ENCODE results near the gene ANXA11.
"Not testable (repeated sequence)": the region's sequence is repeated elsewhere in the genome, so short reads cannot be mapped to it uniquely, and the experiment has no call there.

The ANXA11 gene

DNA sequence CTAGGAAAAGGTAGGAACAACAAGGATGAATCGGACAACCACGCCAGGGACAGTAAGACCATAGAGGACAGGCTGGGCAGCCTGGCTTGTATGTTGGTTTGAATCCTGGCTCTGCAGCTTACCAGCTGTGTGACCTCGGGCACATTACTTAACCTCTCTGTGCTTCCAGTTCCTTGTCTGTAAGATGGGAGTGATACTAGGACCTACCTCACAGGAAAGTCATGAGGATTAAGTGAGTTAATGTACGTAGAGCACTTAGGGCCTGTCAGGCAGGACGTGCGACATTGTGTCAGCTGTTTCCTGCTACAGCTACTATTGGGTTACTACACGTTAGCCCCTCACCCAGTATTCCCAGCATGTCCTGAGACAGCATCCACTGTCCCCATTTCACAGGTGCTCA is 40.7 kb downstream of the ANXA11 start:
- no peak for FAIRE-seq

DNA sequence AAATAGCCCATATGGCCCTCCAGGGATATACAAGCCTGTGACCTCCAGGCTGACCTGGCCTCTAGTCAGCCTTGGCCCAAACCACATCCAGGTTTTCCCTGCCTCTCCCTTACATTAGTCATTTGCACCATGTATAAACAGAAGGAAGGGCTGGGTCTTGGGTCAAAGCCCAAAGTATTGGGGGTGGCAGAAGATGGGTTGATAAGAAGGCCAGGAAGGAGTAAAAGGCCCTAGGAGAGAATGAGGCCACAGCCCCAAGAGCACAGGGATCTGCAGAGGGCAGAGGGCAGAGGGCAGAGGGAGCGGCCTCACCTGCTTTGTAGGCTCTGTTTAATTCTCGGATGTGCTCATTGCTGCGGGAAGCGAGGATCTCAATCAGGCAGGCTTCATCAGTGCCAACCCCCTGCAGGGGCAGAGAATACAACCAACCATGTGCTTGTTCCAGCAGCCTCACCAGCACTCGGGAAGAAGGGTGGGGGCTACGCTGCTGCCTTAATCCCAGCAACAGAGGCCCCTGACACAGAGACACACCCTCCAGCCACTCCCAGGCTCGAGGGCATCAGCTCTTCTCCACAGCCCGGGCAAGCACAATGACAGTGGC is 41.5 kb downstream of the ANXA11 start:
- FAIRE-seq = no peak

- no peak for FAIRE-seq
Observed at GRCh38 chr10:80161321-80162083, 43.8 kb downstream of the ANXA11 start.

- no peak for FAIRE-seq
Observed at GRCh38 chr10:80160361-80161320, 44.7 kb downstream of the ANXA11 start.

DNA sequence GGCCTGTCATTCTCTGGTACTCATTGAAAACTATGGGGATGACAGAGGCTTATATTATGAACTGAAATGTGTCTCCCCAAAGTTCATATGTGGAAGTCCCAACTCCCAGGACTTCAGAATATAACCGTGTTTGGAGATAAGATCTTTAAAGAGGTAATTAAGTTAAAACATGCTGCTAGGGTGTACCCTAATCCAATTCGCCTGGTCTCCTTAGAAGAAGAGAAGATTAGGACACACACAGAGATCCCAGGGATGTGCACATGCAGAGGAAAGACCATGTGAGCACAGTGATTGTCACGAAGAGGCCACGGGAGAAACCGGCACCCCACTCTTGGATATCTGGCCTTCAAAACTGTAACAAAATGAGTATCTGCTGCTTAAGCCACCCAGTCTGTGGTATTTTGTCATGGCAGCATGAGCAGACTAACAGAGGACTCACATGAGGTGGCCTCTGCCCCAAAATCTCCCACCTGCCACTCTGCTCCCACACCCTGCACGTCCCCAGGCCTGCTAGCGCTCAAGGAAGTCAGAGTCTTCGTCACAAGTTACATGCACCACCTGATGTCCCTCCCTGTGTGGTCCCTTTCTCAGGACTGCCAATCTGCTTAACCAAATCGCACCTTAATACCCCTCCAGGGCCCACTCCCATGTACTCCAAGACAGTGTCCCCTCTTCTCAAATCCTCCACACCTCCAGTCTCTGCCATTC is 46.0 kb downstream of the ANXA11 start:
- FAIRE-seq = no peak

DNA sequence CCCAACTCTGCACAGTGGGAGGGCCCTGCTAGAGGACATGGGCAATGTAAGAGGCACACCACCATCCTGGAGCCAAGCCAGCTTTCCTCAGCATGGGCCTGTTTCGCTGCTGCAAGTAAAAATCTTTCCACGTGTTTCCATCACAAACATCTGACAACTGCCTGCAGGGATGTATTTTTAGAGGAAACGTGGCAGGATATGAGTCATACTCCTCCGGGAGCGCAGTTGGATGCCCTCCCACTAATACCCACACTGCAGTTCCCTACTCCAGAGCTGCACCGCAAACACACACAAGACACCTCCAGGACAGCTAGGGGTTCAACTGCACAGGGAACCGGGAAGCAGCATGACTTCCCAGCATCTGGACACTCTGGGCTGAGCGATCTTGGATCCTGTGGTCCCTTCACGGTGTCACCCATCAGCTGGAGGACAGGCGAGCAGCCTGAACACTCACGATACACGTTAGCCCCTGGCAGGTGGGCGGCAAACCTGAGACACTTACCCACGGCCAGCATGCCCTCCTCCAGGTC is 46.7 kb downstream of the ANXA11 start:
- no peak for FAIRE-seq

DNA sequence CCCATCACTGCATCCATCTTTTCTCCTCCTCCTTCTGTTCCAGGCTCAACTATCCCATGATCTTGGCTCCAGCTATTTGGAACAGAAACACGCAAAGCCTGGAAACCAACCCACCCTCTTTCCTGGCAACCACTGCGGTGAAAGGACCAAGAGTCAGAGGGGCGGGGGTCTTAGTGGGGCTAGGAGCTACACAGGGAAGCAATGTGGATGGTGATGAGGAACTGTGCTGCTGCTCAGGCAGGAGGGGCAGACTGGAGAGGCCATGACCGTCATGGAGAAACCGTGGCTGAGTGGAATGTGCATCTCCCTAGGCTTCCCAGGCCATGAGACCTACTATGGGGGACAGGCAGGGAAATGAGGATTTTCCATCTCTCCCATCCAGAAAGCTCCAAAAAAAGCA is 47.2 kb downstream of the ANXA11 start:
- FAIRE-seq = no peak

GRCh38 chr10:80157561-80157960 is 47.8 kb downstream of the ANXA11 start:
- no peak for FAIRE-seq

- no peak for FAIRE-seq
Observed at GRCh38 chr10:80156216-80156615, 49.1 kb downstream of the ANXA11 start.

- FAIRE-seq = no peak
Observed at GRCh38 chr10:80155696-80156215, 49.6 kb downstream of the ANXA11 start.

DNA sequence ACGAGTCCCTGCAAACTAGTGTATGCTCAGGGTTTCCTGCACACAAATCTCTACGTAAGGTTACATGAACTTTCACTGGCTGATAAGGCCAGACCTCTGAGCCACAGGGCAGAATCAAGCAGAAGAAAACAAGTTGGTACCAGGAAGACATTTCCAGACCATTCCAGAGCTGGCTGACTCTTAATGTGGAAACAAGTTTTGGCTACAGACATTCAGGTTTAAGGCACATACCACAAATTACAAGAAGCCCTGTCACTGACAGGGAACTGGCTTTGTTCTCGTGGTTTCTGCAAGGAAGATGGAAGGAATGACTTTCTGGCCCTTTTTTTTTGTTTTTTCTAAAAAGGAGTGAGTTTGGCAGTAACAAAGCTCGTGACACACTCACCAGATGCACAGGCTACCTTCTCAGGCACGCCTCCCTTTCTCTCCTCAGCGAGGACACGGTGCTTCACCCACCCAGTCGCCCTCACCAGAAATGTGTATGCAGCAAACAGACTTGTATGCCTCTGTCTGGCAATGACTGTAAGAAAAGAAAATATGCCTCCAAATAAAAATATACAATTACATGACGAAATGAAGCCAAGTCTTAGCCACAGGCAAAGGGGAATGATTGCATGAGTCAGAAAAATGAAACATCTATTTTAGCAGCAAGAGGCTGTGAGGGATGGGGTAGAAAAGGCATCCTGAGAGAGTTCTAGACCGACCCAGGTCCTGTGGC is 50.2 kb downstream of the ANXA11 start:
- no peak for FAIRE-seq

DNA sequence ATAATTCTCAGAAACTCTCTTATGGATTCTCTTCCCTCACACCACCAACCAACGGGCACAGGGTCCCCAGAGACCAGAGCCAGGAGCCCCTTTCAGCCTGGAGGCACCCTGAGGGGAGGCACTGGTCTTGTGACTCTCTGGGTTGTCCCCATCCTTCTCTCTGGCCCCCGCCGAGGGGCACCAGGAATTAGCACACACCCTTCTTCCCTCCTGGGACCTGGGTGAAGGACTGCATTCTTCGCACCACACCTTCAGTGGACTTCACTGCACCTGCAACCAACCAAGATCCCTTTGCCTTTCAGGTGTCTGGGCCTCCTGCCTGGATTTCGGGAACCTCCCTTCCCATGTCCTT is 50.7 kb downstream of the ANXA11 start:
- FAIRE-seq = no peak

DNA sequence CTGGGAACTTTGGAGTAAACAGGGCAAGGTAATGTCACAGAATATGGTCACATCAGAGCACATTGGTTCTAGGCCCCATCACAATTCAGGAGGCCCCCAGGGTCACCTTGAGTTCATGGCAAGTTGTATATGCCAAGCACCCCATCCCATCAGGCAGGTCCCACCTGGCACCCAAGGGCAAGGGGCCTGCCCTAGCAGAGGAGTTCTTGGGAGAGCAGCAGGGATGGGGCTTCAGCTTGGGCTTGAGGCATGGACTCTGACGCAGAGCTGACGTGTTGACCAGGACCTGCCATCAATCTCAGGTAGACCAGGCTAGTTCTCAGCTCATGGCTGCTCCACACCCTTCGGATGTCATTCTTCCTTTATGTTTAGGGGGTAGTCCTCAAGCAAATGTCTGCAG is 51.9 kb downstream of the ANXA11 start:
- no peak for FAIRE-seq

GRCh38 chr10:80152820-80153219 is 52.5 kb downstream of the ANXA11 start:
- no peak for FAIRE-seq

- no peak for FAIRE-seq
Observed at GRCh38 chr10:80150172-80150571, 55.2 kb downstream of the ANXA11 start.

- FAIRE-seq = no peak
Observed at GRCh38 chr10:80149123-80149522, 56.2 kb downstream of the ANXA11 start.

- FAIRE-seq = no peak
Observed at GRCh38 chr10:80148166-80148805, 57.1 kb downstream of the ANXA11 start.

- no peak for FAIRE-seq
Observed at GRCh38 chr10:80146918-80147317, 58.4 kb downstream of the ANXA11 start.

GRCh38 chr10:80145406-80146308 is 59.7 kb downstream of the ANXA11 start:
- not testable (repeated sequence) for FAIRE-seq

GRCh38 chr10:80144696-80145131 is 60.6 kb downstream of the ANXA11 start:
- no peak for FAIRE-seq

Data from colon (tissue), 2 donors.